Measurements from ENCODE around the gene SLC7A4.
A peak's percentile ranks its signal among the peaks of the same experiment; 100 is the strongest.

GRCh38 chr22:20981787-20982562, 50.4 kb downstream of the SLC7A4 start, which contains the start of gene LZTR1:
- TF ChIP-seq SIN3A (IDR thresholded peaks at IDR 0.05; ENCODE audit: borderline replicate concordance, low read depth, low read length), result 0 out of 2 replicates have a peak, but pooled peaks have one; percentile 36
- peak; percentile 62 for TF ChIP-seq CTCF (IDR thresholded peaks at IDR 0.05)
- TF ChIP-seq RAD21 (IDR thresholded peaks at IDR 0.05; ENCODE audit: low read length), result peak; percentile 54
- TF ChIP-seq SMC3 (IDR thresholded peaks at IDR 0.05; ENCODE audit: low read depth, low read length), result peak; percentile 46
- no peak for TF ChIP-seq REST (IDR thresholded peaks at IDR 0.05; ENCODE audit: low read depth, low read length)
- no peak for TF ChIP-seq JUND (IDR thresholded peaks at IDR 0.05)
- TF ChIP-seq PBX3 (IDR thresholded peaks at IDR 0.05), result no peak

Data from SK-N-SH (cell line).